Smooth muscle cell (in vitro differentiated cells): ENCODE data around the gene RUVBL2. TPM values are rescaled to one million over a fixed set of nuclear protein-coding genes. Genes with fewer than 3 reads are reported as not detected.
A peak's percentile ranks its signal among the peaks of the same experiment; 100 is the strongest.

ENCODE experiments used
- DNase-seq: peaks from one replicate; lab custom pipeline; 2025; ENCODE audit not compliant: unreplicated experiment; lab: John Stamatoyannopoulos, UW
- H2AFZ ChIP-seq: fragments of 200-600 bp; sonication (generic); 2 replicates; pipeline ENCODE4 v1.6.0; 2016; ENCODE audit warnings: antibody characterized with exemption, low read depth, mild to moderate bottlenecking
- H3F3A ChIP-seq: fragments of 200-600 bp; sonication (generic); 2 replicates; pipeline ENCODE4 v1.6.0; 2017; ENCODE audit warnings: antibody characterized with exemption, low read depth
- H3K27ac ChIP-seq: fragments of 200-600 bp; sonication (generic); 2 replicates; pipeline ENCODE4 v1.5.1; 2016; ENCODE audit warnings: low read depth, mild to moderate bottlenecking
- H3K27me3 ChIP-seq: fragments of 200-600 bp; sonication (generic); 2 replicates; pipeline ENCODE4 v1.6.1; 2016; ENCODE audit warnings: low read depth, mild to moderate bottlenecking
- H3K36me3 ChIP-seq: fragments of 200-600 bp; sonication (generic); 2 replicates; pipeline ENCODE4 v1.5.1; 2016; ENCODE audit warnings: low read depth
- H3K4me1 ChIP-seq: fragments of 200-600 bp; sonication (generic); 2 replicates; pipeline ENCODE4 v1.5.1; 2016; ENCODE audit warnings: low read depth
- H3K4me2 ChIP-seq: fragments of 200-600 bp; sonication (generic); 2 replicates; pipeline ENCODE4 v1.6.0; 2016; ENCODE audit warnings: mild to moderate bottlenecking
- H3K4me3 ChIP-seq: fragments of 200-600 bp; sonication (generic); 2 replicates; pipeline ENCODE4 v1.5.1; 2016; ENCODE audit warnings: mild to moderate bottlenecking
- H3K79me2 ChIP-seq: fragments of 200-600 bp; sonication (generic); 2 replicates; pipeline ENCODE4 v1.6.0; 2016; ENCODE audit warnings: low read depth, mild to moderate bottlenecking
- H3K9ac ChIP-seq: fragments of 200-600 bp; sonication (generic); 2 replicates; pipeline ENCODE4 v1.6.0; 2016; ENCODE audit warnings: low read depth
- H3K9me3 ChIP-seq: fragments of 200-600 bp; sonication (generic); replicated peaks from 2 replicates; pipeline ENCODE4 v1.5.1; 2016; ENCODE audit warnings: low read depth
- H4K20me1 ChIP-seq: fragments of 200-600 bp; sonication (generic); 2 replicates; pipeline ENCODE4 v1.6.0; 2016; ENCODE audit warnings: low read depth
- CTCF ChIP-seq: fragments of 200-600 bp; sonication (generic); IDR thresholded peaks from 2 replicates; pipeline ENCODE4 v1.5.1; 2017; ENCODE audit warnings: borderline replicate concordance, mild to moderate bottlenecking, antibody characterized with exemption; ENCODE audit not compliant: insufficient read depth, poor library complexity, severe bottlenecking
- WGBS: methylation state at CpG from one replicate; pipeline ENCODE4 v1.1.7; 2016; ENCODE audit warnings: low lambda C conversion rate; 5-methylcytosine and 5-hydroxymethylcytosine counted together
- polyA plus RNA-seq: library from polyadenylated mRNA; unstranded; fragments of >200 nt; fragmentation: Nextera tagmentation; extraction: Ambion mirVana; gene quantifications from 2 replicates; pipeline ENCODE4 v1.2.1, GENCODE V29; 2016
- total RNA-seq: library from RNA; depleted of rRNA; stranded (reverse); fragments of >200 nt; gene quantifications from 2 replicates; pipeline ENCODE4 v1.2.3, GENCODE V29; 2014

RUVBL2 gene
- total and polyA plus RNA-seq, 2 experiments from 2014 or later, result 89.4 to 123 TPM

GRCh38 chr19:48964205-48965039 lies 29.3 kb upstream of the RUVBL2 start:
- no peak for DNase-seq
- H3K27me3 ChIP-seq, result no peaks in the 10 kb centered on the region
- H3K9me3 ChIP-seq, result no peaks in the 10 kb centered on the region
- peak overlapping the region; percentile 100 for H3K27ac ChIP-seq
- peaks cover 39% of the 10 kb centered on the region for H4K20me1 ChIP-seq
- peak overlapping the region; percentile 88 for H3K4me2 ChIP-seq
- H3F3A ChIP-seq, result peaks cover 31% of the 10 kb centered on the region
- H3K9ac ChIP-seq, result peak overlapping the region; percentile 95
- no peak for TF ChIP-seq CTCF
- peak overlapping the region; percentile 86 for H3K4me3 ChIP-seq
- H2AFZ ChIP-seq, result no peak overlapping the region
- H3K4me1 ChIP-seq, result peaks cover 25% of the 10 kb centered on the region
- peaks cover 15% of the 10 kb centered on the region for H3K79me2 ChIP-seq
- no peaks in the 10 kb centered on the region for H3K36me3 ChIP-seq
- WGBS, result 10% methylated on average over 19 of the region's 19 CpGs

- Histone ChIP-seq H3K79me2 (peaks cover 15% of the 10 kb centered on the region), H3K9me3 (no peaks in the 10 kb centered on the region), H3K4me3 (peak within 1 kb of the TSS; percentile 86), H3K9ac (peak within 1 kb of the TSS; percentile 95), H3K4me1 (peaks cover 25% of the 10 kb centered on the region), H3K36me3 (no peaks in the 10 kb centered on the region), H2AFZ (no peak within 1 kb of the TSS), H3K27ac (peak within 1 kb of the TSS; percentile 100), H3K4me2 (peak within 1 kb of the TSS; percentile 88), H3F3A (peaks cover 29% of the 10 kb centered on the region), H3K27me3 (no peaks in the 10 kb centered on the region), H4K20me1 (peaks cover 39% of the 10 kb centered on the region)
- peak; percentile 92 for DNase-seq
- TF ChIP-seq CTCF, result no peak
- whole genome bisulfite sequencing, result under 1% methylated on average over 46 of the region's 52 CpGs
Observed at GRCh38 chr19:48965040-48965805, 28.5 kb upstream of the RUVBL2 start, which contains the start of gene FTL. Gene FTL, plus strand, starts transcription at chr19:48965309. Its CDS starts 199 bp downstream, at chr19:48965508.

- Histone ChIP-seq H3K4me1 (peaks cover 25% of the 10 kb centered on the region), H3K79me2 (peaks cover 15% of the 10 kb centered on the region), H4K20me1 (peaks cover 45% of the 10 kb centered on the region), H3F3A (peaks cover 26% of the 10 kb centered on the region), H3K36me3 (no peaks in the 10 kb centered on the region), H3K4me2 (peak overlapping the region; percentile 88), H3K27me3 (no peaks in the 10 kb centered on the region), H3K9ac (peak overlapping the region; percentile 70), H3K9me3 (no peaks in the 10 kb centered on the region), H3K4me3 (peak overlapping the region; percentile 86), H3K27ac (peak overlapping the region; percentile 68), H2AFZ (no peak overlapping the region)
- no peak for DNase-seq
- 12% methylated on average over 36 of the region's 36 CpGs for WGBS
- no peak for TF ChIP-seq CTCF
Observed at GRCh38 chr19:48965806-48966540, 27.7 kb upstream of the RUVBL2 start.
